Activated T-cell treated with anti-CD3 and anti-CD28 coated beads for 48 hours (primary cell): ENCODE measurements around the gene FAM9B.

Source experiments
- DNase-seq: peaks from one replicate; pipeline ENCODE4 v3.0.0-alpha.2; 2020; ENCODE audit warnings: low read depth

FAM9B gene

DNA sequence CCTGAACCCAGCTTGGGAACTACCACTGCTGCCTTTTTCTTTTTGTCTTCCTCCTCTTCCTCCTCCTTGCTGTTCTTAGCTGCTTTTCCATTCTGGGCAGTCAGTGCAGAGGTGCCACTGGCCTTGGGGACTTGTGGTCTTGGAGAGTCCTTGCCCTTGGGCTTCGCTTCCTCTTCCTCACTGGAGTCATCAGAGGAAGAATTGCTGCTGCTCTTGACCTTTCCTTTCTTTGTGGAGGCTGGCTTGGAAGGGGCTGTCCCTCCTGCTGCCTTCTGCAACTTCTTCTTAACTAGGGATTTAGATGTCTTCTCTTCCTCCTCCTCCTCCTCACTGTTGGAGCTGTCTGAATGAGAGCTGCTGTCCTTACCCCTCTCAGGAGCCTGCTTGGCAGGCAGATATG is 53.2 kb downstream of the FAM9B start:
- no peak for DNase-seq
